Measurements from ENCODE around the gene LGALS1. TPM values are rescaled to one million over a fixed set of nuclear protein-coding genes. Genes with fewer than 3 reads are reported as not detected.

LGALS1 gene
- total RNA-seq, 4 donors from 2014 or later = 110 to 347 (median 232) TPM

- no peak overlapping the region for H3K4me3 ChIP-seq (ENCODE audit: low read depth, poor library complexity, severe bottlenecking)
- intact Hi-C loops (cut with DNase I; ENCODE audit: low total_unique reads) = no loop called here
- no peak for TF ChIP-seq CTCF (IDR thresholded peaks at IDR 0.05)
- TF ChIP-seq POLR2A (IDR thresholded peaks at IDR 0.05) = no peak
- 63 to 72% methylated on average over 2 to 6 of the region's 6 CpGs for WGBS, 2 donors
- DNase-seq (ENCODE audit: low spot score in 2 of 2) = peak in 1 of 2 donors; percentile 87
Measured at GRCh38 chr22:37627545-37627944, 47.9 kb upstream of the LGALS1 start.

GRCh38 chr22:37628830-37629229 is 46.6 kb upstream of the LGALS1 start:
- TF ChIP-seq CTCF (IDR thresholded peaks at IDR 0.05) (no peak), POLR2A (IDR thresholded peaks at IDR 0.05) (no peak)
- intact Hi-C loops (cut with DNase I; ENCODE audit: low total_unique reads) = no loop called here
- WGBS, 2 donors = 83 to 90% methylated on average over 6 to 7 of the region's 8 CpGs
- no peak for DNase-seq (ENCODE audit: low spot score in 2 of 2)
- no peak overlapping the region for H3K4me3 ChIP-seq (ENCODE audit: low read depth, poor library complexity, severe bottlenecking)

GRCh38 chr22:37629928-37630327 is 45.5 kb upstream of the LGALS1 start:
- intact Hi-C loops (cut with DNase I; ENCODE audit: low total_unique reads) = no loop called here
- DNase-seq (ENCODE audit: low spot score in 2 of 2) = no peak
- H3K4me3 ChIP-seq (ENCODE audit: low read depth, poor library complexity, severe bottlenecking) = no peak overlapping the region
- 63 to 84% methylated on average over 8 to 10 of the region's 10 CpGs for WGBS, 2 donors
- TF ChIP-seq CTCF (IDR thresholded peaks at IDR 0.05) (no peak), POLR2A (IDR thresholded peaks at IDR 0.05) (no peak)

GRCh38 chr22:37630839-37631435 is 44.5 kb upstream of the LGALS1 start:
- WGBS, 2 donors = 97 to 98% methylated on average over 9 of the region's 9 CpGs
- no peak overlapping the region for H3K4me3 ChIP-seq (ENCODE audit: low read depth, poor library complexity, severe bottlenecking)
- DNase-seq (ENCODE audit: low spot score in 2 of 2) = no peak
- TF ChIP-seq CTCF (IDR thresholded peaks at IDR 0.05) (no peak), POLR2A (IDR thresholded peaks at IDR 0.05) (no peak)
- intact Hi-C loops (cut with DNase I; ENCODE audit: low total_unique reads) = no loop called here

- intact Hi-C loops (cut with DNase I; ENCODE audit: low total_unique reads) = no loop called here
- 84% methylated on average over 14 to 17 of the region's 19 CpGs for WGBS, 2 donors
- no peak overlapping the region for H3K4me3 ChIP-seq (ENCODE audit: low read depth, poor library complexity, severe bottlenecking)
- TF ChIP-seq CTCF (IDR thresholded peaks at IDR 0.05) = no peak
- no peak for TF ChIP-seq POLR2A (IDR thresholded peaks at IDR 0.05)
- no peak for DNase-seq (ENCODE audit: low spot score in 2 of 2)
Measured at GRCh38 chr22:37631448-37632173, 43.8 kb upstream of the LGALS1 start.

Measured in lower leg skin (tissue), 4 donors.